Panc1 (cell line): Measurements from ENCODE around the gene ITGA8. TPM values are rescaled to one million over a fixed set of nuclear protein-coding genes. Genes with fewer than 3 reads are reported as not detected.

ENCODE experiments used
- ATAC-seq: fragments of 200-7000 bp; cut with Tn5 transposase; 2 replicates; pipeline ENCODE4 v1.9.1; 2020; ENCODE audit warnings: mild to moderate bottlenecking, moderate library complexity
- BruUV-seq: library from RNA; stranded (reverse); fragments of 400-500 nt; replicated peaks from 2 replicates; lab custom pipeline; 2021; lab: Mats Ljungman, UMichigan
- CTCF ChIA-PET: fragments of 300-600 bp; sonication (Branson Sonifier 250); formaldehyde crosslinking; loops from one replicate; lab custom pipeline; 2022; ENCODE audit warnings: antibody characterized with exemption; lab: Charles Lee
- POLR2A ChIA-PET: fragments of 300-600 bp; sonication (Branson Sonifier 250); formaldehyde crosslinking; loops from one replicate; lab custom pipeline; 2022; ENCODE audit warnings: antibody characterized with exemption; lab: Charles Lee
- DNase-seq: peaks from one replicate; pipeline ENCODE4 v3.0.0-alpha.2; 2010; ENCODE audit warnings: low read depth, low spot score
- H3K27ac ChIP-seq: 2 replicates; pipeline ENCODE4 v1.5.1; 2011; ENCODE audit warnings: mild to moderate bottlenecking, low read length, inconsistent platforms
- H3K27me3 ChIP-seq: fragments of 200-500 bp; sonication (Bioruptor generic); 2 replicates; pipeline ENCODE4 v1.6.0; 2014; ENCODE audit warnings: low read length, inconsistent platforms; ENCODE audit not compliant: control insufficient read depth, insufficient read depth
- H3K36me3 ChIP-seq: fragments of 200-500 bp; sonication (Bioruptor generic); 2 replicates; pipeline ENCODE4 v1.5.1; 2014; ENCODE audit warnings: inconsistent platforms, mild to moderate bottlenecking, low read length, moderate library complexity; ENCODE audit not compliant: control insufficient read depth, insufficient read depth
- H3K4me1 ChIP-seq: 2 replicates; pipeline ENCODE4 v1.5.1; 2011; ENCODE audit warnings: inconsistent platforms, mild to moderate bottlenecking, low read length, moderate library complexity; ENCODE audit not compliant: control insufficient read depth, insufficient read depth
- H3K4me3 ChIP-seq, 2 experiments: 2 replicates each; pipeline ENCODE4 v1.5.1; 2011 to 2012; ENCODE audit warnings: low read depth in 2 of 2, low read length in 2 of 2, mild to moderate bottlenecking in 2 of 2, inconsistent platforms in 1 of 2, moderate library complexity in 1 of 2
- H3K9me3 ChIP-seq: fragments of 200-500 bp; sonication (Bioruptor generic); 2 replicates; pipeline ENCODE4 v1.5.1; 2014; ENCODE audit warnings: low read depth, mild to moderate bottlenecking, inconsistent platforms, low read length, moderate library complexity; ENCODE audit not compliant: control insufficient read depth, insufficient read depth
- POLR2AphosphoS5 ChIP-seq: IDR thresholded peaks from 2 replicates; pipeline ENCODE4 v1.6.1; 2012; ENCODE audit warnings: mild to moderate bottlenecking, low read depth, low read length, moderate library complexity
- SIN3A ChIP-seq: IDR thresholded peaks from 2 replicates; pipeline ENCODE4 v1.6.1; 2012; ENCODE audit warnings: low read depth, mild to moderate bottlenecking, low read length, moderate library complexity, borderline replicate concordance; ENCODE audit not compliant: insufficient read depth
- TCF7L2 ChIP-seq: IDR thresholded peaks from 2 replicates; pipeline ENCODE4 v1.6.1; 2011; ENCODE audit warnings: mild to moderate bottlenecking, low read depth, low read length, inconsistent platforms
- in situ Hi-C: cut with HindIII; loops from 2 replicates; pipeline ENCODE4 v1.10.0; 2016; ENCODE audit warnings: low sequenced_read_pairs, low pct_unique_long_range_greater_than_20kb
- intact Hi-C: fragments of 100-400 bp; cut with micrococcal nuclease; formaldehyde crosslinking; loops from one replicate; pipeline ENCODE4 v1.10.0; 2022; ENCODE audit not compliant: unreplicated experiment
- total RNA-seq: library from RNA; stranded (reverse); gene quantifications from one replicate; pipeline ENCODE4 v1.2.1, GENCODE V29; 2021; ENCODE audit not compliant: unreplicated experiment
- TF ChIP-seq, protein P1 (sequence below), 2 experiments: IDR thresholded peaks; 2 replicates each; pipeline ENCODE4 v1.6.1; 2011 to 2012; ENCODE audit warnings: low read depth in 2 of 2, control low read depth in 1 of 2, low read length in 1 of 2, mild to moderate bottlenecking in 1 of 2, moderate library complexity in 1 of 2; ENCODE audit not compliant: insufficient read depth in 1 of 2
- TF ChIP-seq, protein P2 (sequence below): fragments of 450-650 bp; IDR thresholded peaks from 2 replicates; pipeline ENCODE4 v1.5.1; 2017; ENCODE audit warnings: mild to moderate bottlenecking

Gene ITGA8
- total RNA-seq, 1 experiment from 2014 or later, result 0.18 TPM

DNA sequence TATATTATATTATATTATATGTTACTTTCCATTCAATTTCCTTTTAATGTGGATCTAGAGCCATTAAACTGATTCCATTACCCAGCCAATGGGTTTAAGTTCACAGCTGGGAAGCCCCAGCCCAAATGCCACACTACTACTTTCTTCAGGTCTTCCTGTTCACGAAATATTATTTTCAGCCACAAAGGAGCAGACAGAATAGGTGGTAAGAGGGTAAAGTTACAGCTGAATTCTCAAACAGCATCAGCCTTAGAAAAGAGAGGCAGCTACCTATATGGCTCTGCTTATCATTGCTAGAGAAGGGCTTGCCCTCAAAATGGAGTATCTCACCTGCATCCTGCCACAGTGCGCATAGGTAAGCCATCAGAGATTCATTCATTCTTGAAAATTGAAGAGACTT lies 128.3 kb downstream of the ITGA8 start:
- Histone ChIP-seq H3K4me1 (no peaks in the 10 kb centered on the region), H3K9me3 (no peaks in the 10 kb centered on the region), H3K36me3 (no peaks in the 10 kb centered on the region), H3K27ac (no peak overlapping the region), H3K27me3 (no peaks in the 10 kb centered on the region), H3K4me3 (no peak overlapping the region)
- POLR2A ChIA-PET, result no interaction called here
- intact Hi-C loops, result no loop called here
- ATAC-seq (no peak), DNase-seq (no peak)
- BruUV-seq, result no TSS peak
- in situ Hi-C loops, result no loop called here
- TF ChIP-seq, protein P1, sequence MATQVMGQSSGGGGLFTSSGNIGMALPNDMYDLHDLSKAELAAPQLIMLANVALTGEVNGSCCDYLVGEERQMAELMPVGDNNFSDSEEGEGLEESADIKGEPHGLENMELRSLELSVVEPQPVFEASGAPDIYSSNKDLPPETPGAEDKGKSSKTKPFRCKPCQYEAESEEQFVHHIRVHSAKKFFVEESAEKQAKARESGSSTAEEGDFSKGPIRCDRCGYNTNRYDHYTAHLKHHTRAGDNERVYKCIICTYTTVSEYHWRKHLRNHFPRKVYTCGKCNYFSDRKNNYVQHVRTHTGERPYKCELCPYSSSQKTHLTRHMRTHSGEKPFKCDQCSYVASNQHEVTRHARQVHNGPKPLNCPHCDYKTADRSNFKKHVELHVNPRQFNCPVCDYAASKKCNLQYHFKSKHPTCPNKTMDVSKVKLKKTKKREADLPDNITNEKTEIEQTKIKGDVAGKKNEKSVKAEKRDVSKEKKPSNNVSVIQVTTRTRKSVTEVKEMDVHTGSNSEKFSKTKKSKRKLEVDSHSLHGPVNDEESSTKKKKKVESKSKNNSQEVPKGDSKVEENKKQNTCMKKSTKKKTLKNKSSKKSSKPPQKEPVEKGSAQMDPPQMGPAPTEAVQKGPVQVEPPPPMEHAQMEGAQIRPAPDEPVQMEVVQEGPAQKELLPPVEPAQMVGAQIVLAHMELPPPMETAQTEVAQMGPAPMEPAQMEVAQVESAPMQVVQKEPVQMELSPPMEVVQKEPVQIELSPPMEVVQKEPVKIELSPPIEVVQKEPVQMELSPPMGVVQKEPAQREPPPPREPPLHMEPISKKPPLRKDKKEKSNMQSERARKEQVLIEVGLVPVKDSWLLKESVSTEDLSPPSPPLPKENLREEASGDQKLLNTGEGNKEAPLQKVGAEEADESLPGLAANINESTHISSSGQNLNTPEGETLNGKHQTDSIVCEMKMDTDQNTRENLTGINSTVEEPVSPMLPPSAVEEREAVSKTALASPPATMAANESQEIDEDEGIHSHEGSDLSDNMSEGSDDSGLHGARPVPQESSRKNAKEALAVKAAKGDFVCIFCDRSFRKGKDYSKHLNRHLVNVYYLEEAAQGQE (IDR thresholded peaks at IDR 0.05; ENCODE audit: insufficient read depth in 1 of 2, low read depth in 2 of 2, low read length in 1 of 2), result no peak
- TF ChIP-seq, protein P2, sequence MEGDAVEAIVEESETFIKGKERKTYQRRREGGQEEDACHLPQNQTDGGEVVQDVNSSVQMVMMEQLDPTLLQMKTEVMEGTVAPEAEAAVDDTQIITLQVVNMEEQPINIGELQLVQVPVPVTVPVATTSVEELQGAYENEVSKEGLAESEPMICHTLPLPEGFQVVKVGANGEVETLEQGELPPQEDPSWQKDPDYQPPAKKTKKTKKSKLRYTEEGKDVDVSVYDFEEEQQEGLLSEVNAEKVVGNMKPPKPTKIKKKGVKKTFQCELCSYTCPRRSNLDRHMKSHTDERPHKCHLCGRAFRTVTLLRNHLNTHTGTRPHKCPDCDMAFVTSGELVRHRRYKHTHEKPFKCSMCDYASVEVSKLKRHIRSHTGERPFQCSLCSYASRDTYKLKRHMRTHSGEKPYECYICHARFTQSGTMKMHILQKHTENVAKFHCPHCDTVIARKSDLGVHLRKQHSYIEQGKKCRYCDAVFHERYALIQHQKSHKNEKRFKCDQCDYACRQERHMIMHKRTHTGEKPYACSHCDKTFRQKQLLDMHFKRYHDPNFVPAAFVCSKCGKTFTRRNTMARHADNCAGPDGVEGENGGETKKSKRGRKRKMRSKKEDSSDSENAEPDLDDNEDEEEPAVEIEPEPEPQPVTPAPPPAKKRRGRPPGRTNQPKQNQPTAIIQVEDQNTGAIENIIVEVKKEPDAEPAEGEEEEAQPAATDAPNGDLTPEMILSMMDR, result no peak
- TF ChIP-seq SIN3A, result no peak
- no peak for TF ChIP-seq TCF7L2
- TF ChIP-seq POLR2AphosphoS5, result no peak
- CTCF ChIA-PET, result no interaction called here

DNA sequence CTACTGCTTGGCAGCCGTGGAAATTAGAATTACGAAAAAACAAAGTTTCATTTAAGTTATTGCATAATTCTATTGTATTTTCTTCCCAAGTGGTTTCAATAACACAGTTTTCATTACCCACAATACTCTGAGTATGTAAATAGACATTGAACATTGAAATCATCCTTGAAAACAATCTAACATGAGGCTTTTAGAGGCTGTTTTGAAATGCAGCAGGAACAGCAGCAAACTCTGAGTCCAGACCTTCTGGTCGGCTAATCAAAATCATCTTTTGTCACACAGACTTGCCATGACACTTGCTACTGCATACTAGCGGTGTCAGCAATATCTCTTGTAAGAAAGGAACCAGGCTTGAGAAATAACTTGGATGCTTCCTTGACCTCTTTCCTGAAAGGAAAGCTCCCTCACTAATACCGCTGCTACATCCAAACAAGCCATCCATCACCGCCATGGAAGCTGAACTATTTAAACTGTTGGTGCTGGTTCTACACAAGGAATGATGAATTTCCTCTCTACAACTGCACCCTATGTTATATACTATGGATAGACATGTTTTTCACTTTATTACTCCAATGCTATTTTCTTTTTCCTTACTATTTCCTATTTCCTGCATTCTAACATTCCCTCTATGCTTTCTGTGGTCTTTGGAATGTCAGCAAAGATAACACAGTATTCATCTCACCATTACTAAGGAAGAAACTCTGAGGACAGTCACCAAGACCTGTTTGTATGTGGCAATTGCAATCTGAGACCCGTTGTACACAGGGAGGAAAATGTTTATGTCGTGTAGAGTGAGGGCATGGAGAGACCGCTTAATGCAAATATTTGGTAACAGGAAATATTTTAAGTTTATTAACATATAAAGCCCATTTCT lies 130.8 kb downstream of the ITGA8 start:
- POLR2A ChIA-PET, result no interaction called here
- BruUV-seq, result no TSS peak
- CTCF ChIA-PET, result no interaction called here
- TF ChIP-seq SIN3A (no peak), TCF7L2 (no peak), POLR2AphosphoS5 (no peak)
- TF ChIP-seq, protein P2, result no peak
- TF ChIP-seq, protein P1 (IDR thresholded peaks at IDR 0.05; ENCODE audit: insufficient read depth in 1 of 2, low read depth in 2 of 2, low read length in 1 of 2), result no peak
- H3K36me3 ChIP-seq, result no peaks in the 10 kb centered on the region
- ATAC-seq (no peak), DNase-seq (no peak)
- H3K4me1 ChIP-seq, result no peaks in the 10 kb centered on the region
- H3K27ac ChIP-seq, result no peak overlapping the region
- no peak overlapping the region for H3K4me3 ChIP-seq
- no peaks in the 10 kb centered on the region for H3K27me3 ChIP-seq
- intact Hi-C loops (no loop called here), in situ Hi-C loops (no loop called here)
- no peaks in the 10 kb centered on the region for H3K9me3 ChIP-seq
